Breast epithelium (tissue), 3 donors: ENCODE data around the gene PDGFB.

Experiments
- POLR2A ChIP-seq: fragments of 450-650 bp; IDR thresholded peaks from one replicate; pipeline ENCODE4 v1.6.1; 2016; ENCODE audit warnings: antibody characterized with exemption, mild to moderate bottlenecking, moderate library complexity
- TF ChIP-seq, protein P1 (sequence below), 3 donors: fragments of 450-650 bp; IDR thresholded peaks; one replicate each; pipeline ENCODE4 v1.5.1; 2016 to 2017; ENCODE audit warnings: antibody characterized with exemption in 3 of 3, mild to moderate bottlenecking in 3 of 3, moderate library complexity in 3 of 3

DNA sequence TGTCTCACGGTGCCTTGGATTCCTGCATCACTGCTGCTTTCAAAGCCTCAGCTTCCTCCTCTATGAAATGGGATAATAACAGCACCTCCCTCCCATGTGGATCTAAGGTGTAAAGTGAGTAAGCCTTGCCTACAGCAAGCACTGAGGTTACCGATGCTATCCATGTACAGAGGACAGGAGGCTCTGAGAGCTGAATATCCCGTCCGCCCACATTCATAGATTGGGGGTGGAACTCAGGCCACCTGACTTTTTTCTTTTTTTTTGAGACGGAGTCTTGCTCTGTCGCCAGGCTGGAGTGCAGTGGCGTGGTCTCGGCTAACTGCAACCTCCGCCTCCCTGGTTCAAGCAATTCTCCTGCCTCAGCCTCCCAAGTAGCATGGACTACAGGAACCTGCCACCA is 12.5 kb downstream of the PDGFB start:
- TF ChIP-seq, protein P1, sequence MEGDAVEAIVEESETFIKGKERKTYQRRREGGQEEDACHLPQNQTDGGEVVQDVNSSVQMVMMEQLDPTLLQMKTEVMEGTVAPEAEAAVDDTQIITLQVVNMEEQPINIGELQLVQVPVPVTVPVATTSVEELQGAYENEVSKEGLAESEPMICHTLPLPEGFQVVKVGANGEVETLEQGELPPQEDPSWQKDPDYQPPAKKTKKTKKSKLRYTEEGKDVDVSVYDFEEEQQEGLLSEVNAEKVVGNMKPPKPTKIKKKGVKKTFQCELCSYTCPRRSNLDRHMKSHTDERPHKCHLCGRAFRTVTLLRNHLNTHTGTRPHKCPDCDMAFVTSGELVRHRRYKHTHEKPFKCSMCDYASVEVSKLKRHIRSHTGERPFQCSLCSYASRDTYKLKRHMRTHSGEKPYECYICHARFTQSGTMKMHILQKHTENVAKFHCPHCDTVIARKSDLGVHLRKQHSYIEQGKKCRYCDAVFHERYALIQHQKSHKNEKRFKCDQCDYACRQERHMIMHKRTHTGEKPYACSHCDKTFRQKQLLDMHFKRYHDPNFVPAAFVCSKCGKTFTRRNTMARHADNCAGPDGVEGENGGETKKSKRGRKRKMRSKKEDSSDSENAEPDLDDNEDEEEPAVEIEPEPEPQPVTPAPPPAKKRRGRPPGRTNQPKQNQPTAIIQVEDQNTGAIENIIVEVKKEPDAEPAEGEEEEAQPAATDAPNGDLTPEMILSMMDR (IDR thresholded peaks at IDR 0.05) = no peak
- TF ChIP-seq POLR2A = no peak
